Activated T-helper 2 cell treated with anti-CD3 and anti-CD28 coated beads, Interferon-gamma antibody, Interleukin-2, Interleukin-4, amounts not matched to agents 10 μg/mL and 5 μg/mL and 100 μg/mL, durations not matched to agents 14 hours and 24 hours and 36 hours (primary cell): ENCODE results near the gene MGP. TPM values are rescaled to one million over a fixed set of nuclear protein-coding genes. Genes with fewer than 3 reads are reported as not detected.

ENCODE experiments used
- DNase-seq: peaks from one replicate; pipeline ENCODE4 v3.0.0; 2021; ENCODE audit warnings: low spot score
- H3K27ac Mint-ChIP-seq: one replicate; pipeline ENCODE4 v1.8.0; 2021; ENCODE audit warnings: mixed read lengths
- H3K27me3 Mint-ChIP-seq: one replicate; pipeline ENCODE4 v1.8.0; 2021; ENCODE audit warnings: low read depth, mixed read lengths
- H3K36me3 Mint-ChIP-seq: one replicate; pipeline ENCODE4 v1.8.0; 2021; ENCODE audit warnings: low read depth, mixed read lengths
- H3K4me1 Mint-ChIP-seq: one replicate; pipeline ENCODE4 v1.8.0; 2021; ENCODE audit warnings: low read depth, mixed read lengths
- H3K4me3 Mint-ChIP-seq: one replicate; pipeline ENCODE4 v1.8.0; 2021; ENCODE audit warnings: low read depth, mild to moderate bottlenecking, moderate library complexity, mixed read lengths
- H3K9me3 Mint-ChIP-seq: one replicate; pipeline ENCODE4 v1.8.0; 2021; ENCODE audit warnings: mixed read lengths
- intact Hi-C: fragments of 100-400 bp; cut with micrococcal nuclease; formaldehyde crosslinking; loops from one replicate; pipeline ENCODE4 v1.15.1; 2023
- total RNA-seq: library from RNA; stranded (reverse); gene quantifications from 2 replicates; pipeline ENCODE4 v1.2.3, GENCODE V29; 2022

The MGP gene
- total RNA-seq, 1 donor from 2014 or later: not detected

GRCh38 chr12:14873440-14874185 is 12.0 kb downstream of the MGP start:
- no peak overlapping the region for H3K27ac Mint-ChIP-seq
- intact Hi-C loops: no loop called here
- DNase-seq: no peak
- H3K36me3 Mint-ChIP-seq: no peaks in the 10 kb centered on the region
- H3K4me3 Mint-ChIP-seq: no peak overlapping the region
- H3K9me3 Mint-ChIP-seq: no peaks in the 10 kb centered on the region
- H3K4me1 Mint-ChIP-seq: no peaks in the 10 kb centered on the region
- no peaks in the 10 kb centered on the region for H3K27me3 Mint-ChIP-seq

- Mint-ChIP-seq H3K36me3 (no peaks in the 10 kb centered on the region), H3K27ac (no peak overlapping the region), H3K4me3 (no peak overlapping the region), H3K27me3 (no peaks in the 10 kb centered on the region), H3K9me3 (peaks cover 5% of the 10 kb centered on the region), H3K4me1 (no peaks in the 10 kb centered on the region)
- intact Hi-C loops: no loop called here
- no peak for DNase-seq
These were observed 13.8 kb downstream of the MGP start for GRCh38 chr12:14871886-14872285.

- H3K27ac Mint-ChIP-seq: no peak overlapping the region
- no peaks in the 10 kb centered on the region for H3K4me1 Mint-ChIP-seq
- H3K4me3 Mint-ChIP-seq: no peak overlapping the region
- no peaks in the 10 kb centered on the region for H3K36me3 Mint-ChIP-seq
- intact Hi-C loops: no loop called here
- no peaks in the 10 kb centered on the region for H3K27me3 Mint-ChIP-seq
- peaks cover 5% of the 10 kb centered on the region for H3K9me3 Mint-ChIP-seq
- no peak for DNase-seq
These were observed 14.4 kb downstream of the MGP start for GRCh38 chr12:14871247-14871646.

DNA sequence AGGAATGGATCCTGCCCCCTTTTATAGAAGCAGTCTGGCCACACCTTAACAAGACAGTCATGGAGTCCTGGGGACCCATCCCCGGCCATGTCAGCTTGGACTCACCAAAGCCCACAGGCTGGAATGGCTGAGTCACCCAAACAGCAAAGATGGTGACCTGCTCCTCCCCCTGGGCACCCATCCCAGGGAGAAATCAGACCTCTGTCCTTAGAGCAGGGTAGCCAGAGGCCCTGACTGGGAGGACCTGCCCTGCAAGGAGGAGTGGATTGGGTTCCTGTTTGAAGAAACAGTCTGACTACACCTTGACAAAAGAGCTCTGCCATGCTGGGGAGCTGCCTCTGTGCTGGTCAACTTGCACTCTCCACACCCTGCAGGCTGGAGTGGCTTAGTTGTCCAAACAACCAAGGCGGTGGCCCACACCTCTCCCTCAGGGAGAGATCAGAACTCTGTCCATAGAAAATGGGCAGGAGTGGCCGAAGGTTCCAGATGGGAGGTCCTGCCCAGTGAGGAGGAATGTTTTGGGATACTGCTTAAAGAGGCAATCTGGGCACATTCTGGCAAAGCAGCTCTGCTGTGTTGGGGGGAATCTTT is 16.6 kb downstream of the MGP start:
- Mint-ChIP-seq H3K4me3 (no peak overlapping the region), H3K27me3 (no peaks in the 10 kb centered on the region), H3K36me3 (no peaks in the 10 kb centered on the region), H3K27ac (no peak overlapping the region), H3K9me3 (peaks cover 5% of the 10 kb centered on the region), H3K4me1 (no peaks in the 10 kb centered on the region)
- DNase-seq: no peak
- intact Hi-C loops: no loop called here

DNA sequence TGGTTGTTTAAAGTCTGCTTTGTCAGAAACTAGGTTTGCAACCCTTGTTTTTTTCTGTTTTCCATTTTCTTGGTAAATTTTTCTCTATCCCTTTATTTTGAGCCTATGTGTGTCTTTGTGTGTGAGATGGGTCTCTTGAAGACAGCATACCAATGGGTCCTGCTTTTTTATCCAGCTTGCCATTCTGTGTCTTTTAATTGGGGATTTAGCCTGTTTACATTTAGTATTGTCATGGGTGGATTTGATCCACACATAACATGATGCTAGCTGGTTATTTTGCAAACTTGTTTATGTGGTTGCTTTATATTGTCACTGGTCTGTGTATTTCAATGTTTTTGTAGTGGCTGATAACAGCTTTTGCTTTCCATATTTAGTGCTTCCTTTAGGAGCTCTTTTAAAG is 25.2 kb downstream of the MGP start:
- no peak for DNase-seq
- no peaks in the 10 kb centered on the region for H3K36me3 Mint-ChIP-seq
- H3K27me3 Mint-ChIP-seq: peaks cover 1% of the 10 kb centered on the region
- no peak overlapping the region for H3K27ac Mint-ChIP-seq
- peaks cover 24% of the 10 kb centered on the region for H3K9me3 Mint-ChIP-seq
- intact Hi-C loops: no loop called here
- H3K4me1 Mint-ChIP-seq: no peaks in the 10 kb centered on the region
- no peak overlapping the region for H3K4me3 Mint-ChIP-seq

- no peak overlapping the region for H3K4me3 Mint-ChIP-seq
- no peaks in the 10 kb centered on the region for H3K36me3 Mint-ChIP-seq
- H3K27me3 Mint-ChIP-seq: peaks cover 1% of the 10 kb centered on the region
- no peak overlapping the region for H3K27ac Mint-ChIP-seq
- peaks cover 24% of the 10 kb centered on the region for H3K9me3 Mint-ChIP-seq
- no peak for DNase-seq
- no peaks in the 10 kb centered on the region for H3K4me1 Mint-ChIP-seq
- intact Hi-C loops: no loop called here
These were observed 27.1 kb downstream of the MGP start for GRCh38 chr12:14858513-14858912.

- H3K4me3 Mint-ChIP-seq: no peak overlapping the region
- no peak overlapping the region for H3K27ac Mint-ChIP-seq
- H3K4me1 Mint-ChIP-seq: no peaks in the 10 kb centered on the region
- no peak for DNase-seq
- H3K36me3 Mint-ChIP-seq: no peaks in the 10 kb centered on the region
- peaks cover 12% of the 10 kb centered on the region for H3K9me3 Mint-ChIP-seq
- intact Hi-C loops: no loop called here
- H3K27me3 Mint-ChIP-seq: peaks cover 1% of the 10 kb centered on the region
These were observed 31.0 kb downstream of the MGP start for GRCh38 chr12:14854586-14855183.

- H3K27ac Mint-ChIP-seq: no peak overlapping the region
- H3K4me1 Mint-ChIP-seq: no peaks in the 10 kb centered on the region
- intact Hi-C loops: no loop called here
- no peaks in the 10 kb centered on the region for H3K36me3 Mint-ChIP-seq
- no peak overlapping the region for H3K4me3 Mint-ChIP-seq
- peaks cover 1% of the 10 kb centered on the region for H3K27me3 Mint-ChIP-seq
- H3K9me3 Mint-ChIP-seq: peaks cover 6% of the 10 kb centered on the region
- DNase-seq: no peak
These were observed 31.7 kb downstream of the MGP start for GRCh38 chr12:14853961-14854360.

GRCh38 chr12:14852880-14853279 is 32.8 kb downstream of the MGP start:
- Mint-ChIP-seq H3K9me3 (peaks cover 4% of the 10 kb centered on the region), H3K4me1 (no peaks in the 10 kb centered on the region), H3K27ac (no peak overlapping the region), H3K36me3 (no peaks in the 10 kb centered on the region), H3K4me3 (no peak overlapping the region), H3K27me3 (peaks cover under 1% of the 10 kb centered on the region)
- intact Hi-C loops: no loop called here
- DNase-seq: no peak

GRCh38 chr12:14850929-14851663 is 34.6 kb downstream of the MGP start:
- no peak for DNase-seq
- Mint-ChIP-seq H3K36me3 (no peaks in the 10 kb centered on the region), H3K27ac (no peak overlapping the region), H3K4me1 (peaks cover 2% of the 10 kb centered on the region), H3K4me3 (no peak overlapping the region), H3K9me3 (no peaks in the 10 kb centered on the region), H3K27me3 (no peaks in the 10 kb centered on the region)
- intact Hi-C loops: no loop called here

DNA sequence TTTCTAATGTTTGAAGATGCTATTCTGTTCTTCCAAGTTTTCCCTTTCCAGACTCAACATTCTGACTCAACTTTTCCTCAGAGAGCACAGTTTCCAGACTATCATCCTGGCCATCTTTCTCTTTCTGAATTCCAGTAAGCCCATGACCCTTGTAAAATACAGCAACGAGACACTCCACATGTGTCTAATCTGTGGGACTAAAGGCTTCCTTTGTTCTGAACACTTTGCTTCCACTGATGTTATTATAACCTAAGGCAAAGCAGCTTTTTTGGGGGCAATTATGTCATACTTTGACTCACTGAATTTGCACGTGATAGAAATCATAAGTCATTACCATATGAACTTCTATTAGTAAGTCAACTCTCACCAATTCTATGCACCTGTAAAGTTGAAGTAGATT is 36.0 kb downstream of the MGP start:
- no peak for DNase-seq
- H3K9me3 Mint-ChIP-seq: no peaks in the 10 kb centered on the region
- H3K27ac Mint-ChIP-seq: no peak overlapping the region
- H3K4me1 Mint-ChIP-seq: peaks cover 4% of the 10 kb centered on the region
- H3K4me3 Mint-ChIP-seq: no peak overlapping the region
- no peaks in the 10 kb centered on the region for H3K27me3 Mint-ChIP-seq
- H3K36me3 Mint-ChIP-seq: no peaks in the 10 kb centered on the region
- intact Hi-C loops: loop anchor here (5.0 kb wide), 1 partner anchor 373 kb away; the partner anchor contains the start of gene RERG

DNA sequence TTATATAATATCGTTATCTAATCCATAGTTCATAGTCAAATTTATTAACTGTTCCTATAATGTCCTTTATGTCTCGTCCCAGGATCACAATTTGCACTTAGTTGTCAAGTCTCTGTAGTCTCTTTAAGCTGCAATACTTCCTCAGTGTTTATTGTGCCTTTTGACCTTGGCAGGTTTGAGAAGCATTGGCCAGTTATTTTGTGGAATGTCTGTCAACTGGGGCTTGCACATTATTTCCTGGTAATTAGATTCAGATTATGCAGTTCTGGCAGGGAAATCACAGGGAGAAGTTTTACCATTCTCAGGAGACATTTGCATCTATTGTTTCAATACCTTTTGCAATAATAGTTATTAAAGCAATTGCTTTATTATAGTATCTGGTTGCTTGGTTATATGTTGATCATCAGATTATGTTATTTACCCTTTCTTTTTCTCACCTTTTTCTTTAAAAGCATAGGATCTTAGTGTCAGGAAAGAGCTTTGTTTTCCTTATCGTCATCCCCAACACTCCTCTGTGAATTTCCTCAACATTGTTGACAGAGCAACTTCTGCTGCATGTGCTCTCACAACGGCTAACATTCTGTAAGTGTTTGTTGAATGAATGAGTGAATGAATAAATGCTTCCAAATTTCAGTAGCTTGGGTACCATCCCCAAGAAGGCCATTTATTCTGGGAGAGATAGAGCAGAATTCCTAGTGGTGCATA is 38.6 kb downstream of the MGP start:
- Mint-ChIP-seq H3K36me3 (no peaks in the 10 kb centered on the region), H3K9me3 (no peaks in the 10 kb centered on the region), H3K4me3 (no peak overlapping the region), H3K27me3 (no peaks in the 10 kb centered on the region), H3K4me1 (peaks cover 4% of the 10 kb centered on the region), H3K27ac (no peak overlapping the region)
- intact Hi-C loops: loop anchor here (5.0 kb wide), 1 partner anchor 375 kb away; the partner anchor contains the start of gene RERG
- no peak for DNase-seq
